Measurements from ENCODE around the gene CARMIL1.

GRCh38 chr6:25239498-25239897 lies 39.7 kb upstream of the CARMIL1 start:
- TF ChIP-seq ZNF384 (IDR thresholded peaks at IDR 0.05) (no peak), ELF4 (IDR thresholded peaks at IDR 0.05) (no peak), TARDBP (IDR thresholded peaks at IDR 0.05) (no peak), FOXA1 (IDR thresholded peaks at IDR 0.05) (no peak), SP1 (IDR thresholded peaks at IDR 0.05) (no peak), HDGF (IDR thresholded peaks at IDR 0.05; ENCODE audit: borderline replicate concordance) (no peak), BHLHE40 (IDR thresholded peaks at IDR 0.05; ENCODE audit: borderline replicate concordance) (no peak)
- TF ChIP-seq, protein P1, sequence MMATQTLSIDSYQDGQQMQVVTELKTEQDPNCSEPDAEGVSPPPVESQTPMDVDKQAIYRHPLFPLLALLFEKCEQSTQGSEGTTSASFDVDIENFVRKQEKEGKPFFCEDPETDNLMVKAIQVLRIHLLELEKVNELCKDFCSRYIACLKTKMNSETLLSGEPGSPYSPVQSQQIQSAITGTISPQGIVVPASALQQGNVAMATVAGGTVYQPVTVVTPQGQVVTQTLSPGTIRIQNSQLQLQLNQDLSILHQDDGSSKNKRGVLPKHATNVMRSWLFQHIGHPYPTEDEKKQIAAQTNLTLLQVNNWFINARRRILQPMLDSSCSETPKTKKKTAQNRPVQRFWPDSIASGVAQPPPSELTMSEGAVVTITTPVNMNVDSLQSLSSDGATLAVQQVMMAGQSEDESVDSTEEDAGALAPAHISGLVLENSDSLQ (IDR thresholded peaks at IDR 0.05) = no peak

All from HEK293T (cell line).